GM21786 (cell line): ENCODE measurements around the gene CLEC1A.
"Not testable (repeated sequence)": the region's sequence is repeated elsewhere in the genome, so short reads cannot be mapped to it uniquely, and the experiment has no call there.

Experiments
- ATAC-seq: cut with Tn5 transposase; IDR thresholded peaks from one replicate; pipeline ENCODE4 v1.9.1; 2021; ENCODE audit not compliant: unreplicated experiment

The CLEC1A gene

DNA sequence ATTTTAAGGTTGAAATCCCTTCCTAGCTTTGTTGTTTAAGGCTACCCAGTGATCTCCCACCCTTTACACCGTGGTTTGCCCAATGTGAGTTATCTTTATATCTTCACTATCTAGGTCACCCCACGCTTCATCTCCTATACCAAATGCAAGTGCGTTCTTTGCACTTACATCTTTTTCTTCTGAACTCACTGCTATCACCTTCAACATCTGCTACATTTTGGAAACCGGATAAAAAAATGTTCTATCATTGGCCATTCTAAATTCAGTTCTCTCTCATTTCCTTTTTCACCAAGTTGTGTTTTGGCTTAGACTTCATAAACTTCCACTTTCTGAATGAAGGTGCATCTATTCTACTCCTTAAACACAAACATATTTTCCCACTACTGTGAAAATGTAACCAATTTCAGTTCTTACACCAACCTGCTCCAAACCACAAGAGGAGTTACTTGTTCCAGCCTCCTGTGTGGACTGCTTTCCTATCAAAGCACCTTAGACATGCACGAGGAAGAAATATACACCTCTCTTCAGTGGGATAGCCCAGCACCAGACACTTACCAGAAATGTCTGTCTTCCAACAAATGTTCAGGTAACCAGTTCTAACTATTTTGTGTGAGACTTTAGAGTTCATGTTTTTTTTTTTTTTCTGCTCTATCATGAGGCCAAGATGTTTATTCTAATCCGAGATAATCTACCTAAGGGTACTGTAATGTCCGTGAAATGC lies 46.4 kb downstream of the CLEC1A start:
- no peak for ATAC-seq

GRCh38 chr12:10048526-10048925 lies 50.3 kb downstream of the CLEC1A start:
- no peak for ATAC-seq

DNA sequence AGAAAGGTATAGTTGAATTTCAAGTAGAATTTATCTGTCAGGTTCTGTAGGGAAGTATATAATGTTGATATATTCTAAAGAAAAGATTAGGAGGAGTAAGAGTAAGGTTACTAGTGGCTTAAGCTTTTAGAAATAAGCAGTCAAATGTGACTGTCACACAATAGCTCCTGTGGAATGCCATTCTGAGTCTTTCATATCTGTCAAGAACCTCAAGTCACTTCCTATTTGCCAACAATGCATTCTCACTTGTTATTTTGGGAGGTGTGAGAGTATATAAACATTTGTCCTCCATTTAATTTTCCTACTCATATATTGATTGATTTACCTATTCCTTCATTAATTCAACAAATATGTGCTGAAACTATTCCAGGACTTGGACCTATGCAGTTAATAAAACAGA lies 56.6 kb downstream of the CLEC1A start:
- ATAC-seq = no peak

GRCh38 chr12:10033783-10034545 lies 64.8 kb downstream of the CLEC1A start:
- no peak for ATAC-seq

- no peak for ATAC-seq
Measured at GRCh38 chr12:10031771-10032175, 67.0 kb downstream of the CLEC1A start.

GRCh38 chr12:10031321-10031720 lies 67.5 kb downstream of the CLEC1A start:
- ATAC-seq = no peak

DNA sequence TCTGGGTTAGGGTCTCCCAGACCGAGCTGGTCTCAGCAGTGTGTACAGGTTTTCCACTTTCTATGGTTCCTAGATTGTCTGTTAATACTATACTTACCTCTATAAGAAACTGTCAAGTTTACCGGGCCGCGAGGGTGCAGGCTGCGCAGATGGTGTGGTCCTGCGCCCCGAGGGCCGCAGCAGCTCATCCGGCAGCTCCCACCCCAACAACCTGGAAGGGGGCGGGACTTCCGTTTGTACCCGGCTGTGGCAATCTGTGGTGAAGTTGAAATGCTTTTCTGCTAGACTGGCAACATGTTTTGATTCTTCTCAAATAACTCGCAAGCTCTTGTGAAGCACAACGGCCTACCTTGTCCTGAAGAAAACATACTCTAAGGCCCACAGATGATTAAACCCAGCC lies 68.3 kb downstream of the CLEC1A start, which contains the start of gene CLEC9A:
Gene CLEC9A (plus strand): TSS at position 237 of the 400 bp plus-strand sequence. CDS start 22,006 bp downstream, outside the sequence.
- no peak for ATAC-seq

DNA sequence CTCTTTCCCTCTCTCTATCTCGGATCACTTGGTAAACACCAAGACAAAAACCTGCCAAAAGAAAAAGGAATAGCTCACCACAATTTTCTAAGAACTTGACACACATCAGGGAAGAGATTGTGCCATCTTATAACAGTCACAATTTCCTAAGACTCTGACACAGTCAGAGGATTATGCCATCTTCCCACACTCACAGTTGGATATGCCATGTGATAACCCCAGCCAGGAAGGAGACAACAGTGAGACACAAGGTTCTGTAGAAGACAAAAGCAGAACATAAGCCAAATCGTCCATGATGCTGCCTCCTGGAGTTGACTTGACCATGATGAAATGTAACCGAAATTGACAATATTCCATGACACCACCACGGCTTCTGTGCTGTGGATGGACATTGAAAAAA lies 71.1 kb downstream of the CLEC1A start:
- no peak for ATAC-seq

DNA sequence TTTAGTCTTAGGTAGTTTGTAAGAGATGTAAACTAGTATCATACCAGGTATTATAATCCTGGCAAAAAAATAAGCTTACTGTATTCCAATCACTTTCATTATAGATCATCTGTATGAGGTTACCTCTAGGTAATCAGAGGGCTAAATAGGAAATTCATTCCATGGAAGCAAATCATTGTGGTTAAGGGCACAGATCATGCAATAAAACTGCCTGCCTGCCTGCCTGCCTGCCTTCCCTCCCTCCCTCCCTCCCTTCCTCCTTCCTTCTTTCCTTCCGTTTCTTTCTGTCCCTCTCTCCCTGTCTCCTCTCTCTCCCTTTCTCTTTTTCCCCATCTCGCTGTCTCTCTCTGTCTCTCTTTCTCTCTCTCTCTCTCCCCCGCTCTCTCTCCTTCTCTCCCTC lies 71.5 kb downstream of the CLEC1A start:
- ATAC-seq = no peak

DNA sequence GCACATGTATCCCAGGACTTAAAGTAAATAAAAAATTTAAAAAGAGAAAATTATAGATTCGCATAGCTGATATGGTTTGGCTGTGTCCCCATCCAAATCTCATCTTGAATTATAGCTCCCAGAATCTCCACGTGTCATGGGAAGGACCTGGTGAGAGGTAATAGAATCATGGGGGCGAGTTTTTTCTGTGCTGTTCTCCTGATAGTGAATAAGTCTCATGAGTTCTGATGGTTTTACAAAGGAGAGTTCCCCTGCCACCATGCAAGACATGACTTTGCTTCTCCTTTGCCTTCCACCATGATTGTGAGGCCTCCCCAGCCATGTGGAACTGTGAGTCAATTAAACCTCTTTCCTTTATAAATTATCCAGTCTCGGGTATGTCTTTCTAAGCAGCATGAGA lies 72.1 kb downstream of the CLEC1A start:
- not testable (repeated sequence) for ATAC-seq

DNA sequence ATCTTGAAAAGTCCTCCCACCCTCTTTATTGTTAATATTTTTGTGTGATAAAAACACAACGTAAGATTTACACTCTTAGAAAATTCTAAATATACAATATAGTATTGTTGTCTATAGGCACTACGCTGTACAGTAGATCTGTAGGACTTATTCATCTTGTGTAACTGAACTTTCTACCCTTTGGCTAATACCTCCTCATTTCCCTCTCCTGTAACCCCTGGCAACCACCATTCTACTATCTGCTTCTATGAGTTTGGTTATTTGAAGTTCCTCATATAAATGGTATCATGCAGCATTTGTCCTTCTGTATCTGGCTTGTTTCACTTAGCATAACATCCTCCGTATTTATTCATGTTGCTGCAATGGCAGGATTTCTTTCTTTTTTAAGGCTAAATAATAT lies 73.5 kb downstream of the CLEC1A start:
- no peak for ATAC-seq

DNA sequence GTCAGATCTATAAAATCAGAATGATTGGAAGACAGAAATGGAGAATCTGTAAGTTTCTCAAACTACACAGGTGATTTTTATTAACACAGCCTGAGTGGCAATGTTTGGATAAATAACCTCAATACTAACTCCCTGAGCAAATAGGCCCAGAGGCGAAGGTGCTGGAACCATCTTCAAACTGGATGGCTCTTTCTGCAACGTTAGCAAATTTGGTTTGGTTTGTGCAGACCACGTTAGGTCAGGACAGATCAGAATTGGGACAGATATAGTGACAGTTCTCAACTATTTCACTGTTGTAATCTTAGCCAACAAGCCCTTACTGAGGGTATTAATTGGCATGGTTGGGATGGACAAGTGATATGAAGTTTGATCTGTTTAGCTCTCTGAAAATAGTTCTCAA lies 77.4 kb downstream of the CLEC1A start:
- no peak for ATAC-seq
